Activated CD8-positive, alpha-beta T cell treated with anti-CD3 and anti-CD28 coated beads for 36 hours (primary cell): ENCODE results near the gene SEC14L2. TPM values are rescaled to one million over a fixed set of nuclear protein-coding genes. Genes with fewer than 3 reads are reported as not detected.

ENCODE experiments used
- ATAC-seq: fragments of 200-7000 bp; cut with Tn5 transposase; one replicate; pipeline ENCODE4 v1.10.0; 2021; ENCODE audit warnings: mild to moderate bottlenecking, moderate library complexity
- CTCF ChIA-PET: fragments of 350-600 bp; sonication (Branson Sonifier 250); formaldehyde crosslinking; loops from one replicate; lab custom pipeline; 2021; ENCODE audit warnings: antibody characterized with exemption; lab: Charles Lee
- POLR2A ChIA-PET: fragments of 350-600 bp; sonication (Branson Sonifier 250); formaldehyde crosslinking; loops from one replicate; lab custom pipeline; 2021; ENCODE audit warnings: antibody characterized with exemption; lab: Charles Lee
- DNase-seq: peaks from one replicate; pipeline ENCODE4 v3.0.0-alpha.2; 2020
- H3K27ac Mint-ChIP-seq: one replicate; pipeline ENCODE4 v1.8.0; 2021; ENCODE audit warnings: mild to moderate bottlenecking, mixed read lengths
- H3K27me3 Mint-ChIP-seq: one replicate; pipeline ENCODE4 v1.8.0; 2021; ENCODE audit warnings: mixed read lengths
- H3K36me3 Mint-ChIP-seq: one replicate; pipeline ENCODE4 v1.8.0; 2021; ENCODE audit warnings: low read depth, mixed read lengths
- H3K4me1 Mint-ChIP-seq: one replicate; pipeline ENCODE4 v1.8.0; 2021; ENCODE audit warnings: low read depth, mixed read lengths
- H3K4me3 Mint-ChIP-seq: one replicate; pipeline ENCODE4 v1.8.0; 2021; ENCODE audit warnings: mild to moderate bottlenecking, moderate library complexity, mixed read lengths
- H3K9me3 Mint-ChIP-seq: one replicate; pipeline ENCODE4 v1.8.0; 2021; ENCODE audit warnings: mixed read lengths
- CTCF ChIP-seq: fragments of 200-600 bp; IDR thresholded peaks from one replicate; pipeline ENCODE4 v1.8.0; 2022; ENCODE audit warnings: antibody characterized with exemption, mild to moderate bottlenecking
- intact Hi-C: fragments of 100-400 bp; cut with micrococcal nuclease; formaldehyde crosslinking; loops from one replicate; pipeline ENCODE4 v1.10.0; 2022
- total RNA-seq, 2 experiments: library from RNA; stranded (reverse); gene quantifications; one replicate each; pipeline ENCODE4 v1.2.3, GENCODE V29; 2021

The SEC14L2 gene
- total RNA-seq, 2 experiments from 2014 or later = 15.1 to 15.4 TPM

DNA sequence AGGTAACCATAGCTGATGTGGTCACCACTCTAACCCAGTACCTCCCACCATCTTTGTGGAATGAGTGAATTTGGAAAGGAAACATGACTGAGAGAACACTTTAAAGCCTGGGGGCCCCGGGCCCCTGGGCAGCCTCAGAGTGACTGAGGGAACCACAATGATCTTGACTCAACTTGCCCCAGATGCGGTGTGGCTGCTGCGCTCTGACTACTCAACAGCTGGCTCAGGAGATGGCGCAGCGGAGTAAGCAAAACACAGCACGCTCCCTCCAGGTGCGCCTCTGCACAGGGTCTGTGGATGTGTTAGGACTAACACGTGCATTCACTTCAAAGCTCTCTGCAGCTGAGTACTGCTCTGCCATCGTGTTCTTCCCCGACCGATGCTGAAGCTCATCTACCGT is 15.6 kb upstream of the SEC14L2 start:
- Mint-ChIP-seq H3K36me3 (no peaks in the 10 kb centered on the region), H3K9me3 (no peaks in the 10 kb centered on the region), H3K4me3 (no peak overlapping the region), H3K4me1 (peaks cover 6% of the 10 kb centered on the region), H3K27me3 (no peaks in the 10 kb centered on the region), H3K27ac (no peak overlapping the region)
- DNase-seq (peak; percentile 58), ATAC-seq (peak; percentile 78)
- TF ChIP-seq CTCF = no peak
- POLR2A ChIA-PET = interaction anchor here (1.2 to 1.6 kb wide), 2 partner anchors 11 to 94 kb away, joined by 3 to 4 read pairs; no protein-coding TSS in a partner anchor
- CTCF ChIA-PET = interaction anchor here (1.2 to 21.0 kb wide), 5 partner anchors 11 to 118 kb away, joined by 4 to 472 read pairs (median 6); partner anchors contain the start of genes CASTOR1 and SEC14L2
- intact Hi-C loops = no loop called here

GRCh38 chr22:30382340-30382739 is 14.5 kb upstream of the SEC14L2 start:
- ChIA-PET POLR2A (interaction anchor here (1.2 kb wide), 1 partner anchor 13 kb away, joined by 3 read pairs; no protein-coding TSS in a partner anchor), CTCF (interaction anchor here (1.0 to 21.0 kb wide), 4 partner anchors 9 to 127 kb away, joined by 3 to 472 read pairs (median 6); partner anchors contain the start of genes CASTOR1 and SEC14L2)
- H3K27ac Mint-ChIP-seq = no peak overlapping the region
- ATAC-seq (no peak), DNase-seq (no peak)
- no peaks in the 10 kb centered on the region for H3K9me3 Mint-ChIP-seq
- H3K36me3 Mint-ChIP-seq = no peaks in the 10 kb centered on the region
- TF ChIP-seq CTCF = no peak
- intact Hi-C loops = no loop called here
- H3K4me3 Mint-ChIP-seq = no peak overlapping the region
- H3K4me1 Mint-ChIP-seq = peaks cover 6% of the 10 kb centered on the region
- no peaks in the 10 kb centered on the region for H3K27me3 Mint-ChIP-seq

GRCh38 chr22:30383061-30383460 is 13.8 kb upstream of the SEC14L2 start:
- ATAC-seq (no peak), DNase-seq (no peak)
- CTCF ChIA-PET = interaction anchor here (1.0 to 21.0 kb wide), 3 partner anchors 9 to 128 kb away, joined by 3 to 472 read pairs (median 5); partner anchors contain the start of gene CASTOR1
- Mint-ChIP-seq H3K27ac (no peak overlapping the region), H3K27me3 (no peaks in the 10 kb centered on the region), H3K9me3 (no peaks in the 10 kb centered on the region), H3K4me1 (peaks cover 9% of the 10 kb centered on the region), H3K4me3 (no peak overlapping the region), H3K36me3 (no peaks in the 10 kb centered on the region)
- POLR2A ChIA-PET = interaction anchor here (1.2 kb wide), 1 partner anchor 14 kb away, joined by 3 read pairs; no protein-coding TSS in a partner anchor
- intact Hi-C loops = no loop called here
- no peak for TF ChIP-seq CTCF

DNA sequence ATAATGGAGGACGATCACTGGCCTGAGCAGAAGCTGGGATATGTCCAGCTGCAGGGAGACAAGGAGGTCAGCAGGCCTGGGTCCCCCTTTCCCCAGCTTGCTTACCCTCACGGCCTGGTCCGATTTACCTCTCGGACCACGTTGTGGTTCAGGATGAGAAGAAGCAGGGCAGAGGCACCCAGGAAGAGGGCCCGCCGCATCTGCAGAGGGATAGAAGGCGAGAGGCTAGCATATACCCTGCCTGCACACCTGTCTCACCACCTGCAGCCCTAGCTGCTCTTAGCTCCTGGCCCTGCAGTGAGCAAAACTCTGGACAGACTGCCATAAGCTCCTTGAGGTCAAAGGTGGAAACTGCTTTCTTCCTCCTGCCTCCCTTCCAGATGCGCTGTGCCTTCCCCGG is 10.9 kb upstream of the SEC14L2 start:
- Mint-ChIP-seq H3K27me3 (no peaks in the 10 kb centered on the region), H3K27ac (no peak overlapping the region), H3K9me3 (no peaks in the 10 kb centered on the region), H3K36me3 (no peaks in the 10 kb centered on the region), H3K4me1 (peaks cover 9% of the 10 kb centered on the region), H3K4me3 (peak overlapping the region; percentile 76)
- TF ChIP-seq CTCF = no peak
- ChIA-PET POLR2A (interaction anchor here (0.6 to 2.5 kb wide), 4 partner anchors 8 to 1037 kb away, joined by 3 to 19 read pairs (median 4); partner anchors contain the start of gene CASTOR1), CTCF (interaction anchor here (0.7 to 21.0 kb wide), 12 partner anchors 11 to 125 kb away, joined by 3 to 472 read pairs (median 4); partner anchors contain the start of genes CASTOR1 and SEC14L2)
- ATAC-seq = no peak
- DNase-seq = no peak
- intact Hi-C loops = no loop called here

DNA sequence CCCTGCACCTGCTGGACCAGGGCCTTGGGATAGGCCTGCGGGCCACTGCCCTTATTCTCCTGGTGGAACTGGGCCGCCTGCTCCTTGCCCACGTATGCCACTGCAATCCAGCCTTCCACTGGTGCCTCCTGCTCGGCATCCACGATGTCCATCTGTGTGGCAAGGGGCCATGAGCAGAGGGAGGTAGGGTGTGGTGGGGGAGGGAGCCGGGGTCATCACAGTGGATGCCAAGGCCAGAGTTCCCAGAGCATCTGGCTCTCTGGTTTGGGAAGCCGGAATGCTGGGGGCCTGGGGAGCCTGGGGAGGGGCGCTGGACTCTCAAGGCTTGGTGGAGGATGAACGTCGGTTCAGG is 10.2 kb upstream of the SEC14L2 start:
- CTCF ChIA-PET = interaction anchor here (0.9 to 21.0 kb wide), 10 partner anchors 10 to 122 kb away, joined by 3 to 472 read pairs (median 7); partner anchors contain the start of genes CASTOR1, MTFP1 and SEC14L2
- POLR2A ChIA-PET = interaction anchor here (1.3 to 2.5 kb wide), 2 partner anchors 9 to 98 kb away, joined by 4 to 19 read pairs; partner anchors contain the start of gene CASTOR1
- no peaks in the 10 kb centered on the region for H3K9me3 Mint-ChIP-seq
- peaks cover 9% of the 10 kb centered on the region for H3K4me1 Mint-ChIP-seq
- no peaks in the 10 kb centered on the region for H3K36me3 Mint-ChIP-seq
- TF ChIP-seq CTCF = no peak
- peak overlapping the region; percentile 76 for H3K4me3 Mint-ChIP-seq
- no peak overlapping the region for H3K27ac Mint-ChIP-seq
- H3K27me3 Mint-ChIP-seq = no peaks in the 10 kb centered on the region
- no peak for DNase-seq
- no peak for ATAC-seq
- intact Hi-C loops = no loop called here
